Measurements from ENCODE around the gene WDR88. TPM values are rescaled to one million over a fixed set of nuclear protein-coding genes. Genes with fewer than 3 reads are reported as not detected.
A peak's percentile ranks its signal among the peaks of the same experiment; 100 is the strongest.
"Not testable (repeated sequence)": the region's sequence is repeated elsewhere in the genome, so short reads cannot be mapped to it uniquely, and the experiment has no call there.

WDR88 gene
- total RNA-seq, 1 experiment from 2014 or later, result not detected

DNA sequence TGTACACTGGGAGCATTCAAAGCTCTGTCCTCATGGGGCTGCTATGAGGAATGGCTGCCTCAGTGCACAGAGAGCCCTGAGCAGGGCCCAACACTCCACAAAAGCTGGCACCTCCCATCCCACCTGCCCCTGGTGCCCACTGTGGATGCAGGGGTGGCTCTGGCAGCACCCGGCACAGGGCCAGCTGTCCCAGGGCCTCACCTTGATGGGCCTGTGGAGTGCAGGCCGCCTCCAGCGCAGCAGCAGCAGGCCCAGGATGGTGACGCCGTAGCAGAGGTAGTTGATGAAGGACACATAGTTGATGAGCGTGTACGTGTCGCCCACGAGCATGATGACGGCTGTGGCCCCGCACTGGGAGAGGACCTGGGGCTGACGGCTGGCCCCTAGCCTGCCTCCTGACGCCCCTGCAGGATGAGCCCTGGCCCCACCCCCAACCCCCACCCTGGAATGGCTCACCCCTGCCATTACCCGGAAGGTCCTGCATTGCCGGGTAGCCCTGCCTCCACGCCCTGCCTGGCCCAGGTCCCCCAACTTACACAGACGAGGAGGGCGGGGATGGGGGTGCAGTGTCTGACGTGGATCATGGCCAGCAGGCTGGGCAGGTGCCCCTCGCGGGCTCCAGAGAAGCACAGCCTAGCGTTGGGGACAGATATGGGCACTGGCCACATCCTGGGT is 78.5 kb downstream of the WDR88 start:
- no peak for DNase-seq (ENCODE audit: low spot score)

DNA sequence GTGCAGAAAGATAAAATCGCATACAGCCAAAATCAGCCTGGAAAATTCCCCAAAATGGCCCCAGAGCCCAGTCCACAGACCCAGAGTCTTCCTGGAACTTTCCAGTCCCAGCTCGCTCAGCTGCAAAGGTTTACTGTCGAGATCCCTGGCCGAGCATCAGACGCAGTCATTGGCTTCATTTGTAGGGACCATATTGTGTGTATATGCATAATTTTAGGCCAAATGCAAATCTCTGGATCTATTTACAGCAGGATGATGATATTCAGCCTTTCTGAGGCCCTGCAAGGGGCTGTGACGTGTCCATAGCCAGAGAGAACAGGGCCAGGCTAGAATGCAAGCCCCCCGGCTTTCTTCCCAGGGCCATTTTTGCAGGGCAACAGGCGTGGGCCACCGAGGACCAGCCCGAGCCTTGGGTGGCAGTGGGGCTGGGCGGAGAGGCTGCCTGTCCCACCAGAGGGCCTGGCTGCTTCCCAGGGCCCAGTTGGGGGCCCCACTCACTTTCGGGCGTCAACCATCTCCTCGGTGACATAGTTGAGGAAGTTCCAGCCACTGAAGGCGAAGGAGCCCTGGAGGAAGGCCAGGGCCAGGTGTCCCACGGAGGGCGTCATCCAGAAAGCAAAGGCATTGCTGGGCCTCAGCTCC is 80.0 kb downstream of the WDR88 start:
- no peak for DNase-seq (ENCODE audit: low spot score)

DNA sequence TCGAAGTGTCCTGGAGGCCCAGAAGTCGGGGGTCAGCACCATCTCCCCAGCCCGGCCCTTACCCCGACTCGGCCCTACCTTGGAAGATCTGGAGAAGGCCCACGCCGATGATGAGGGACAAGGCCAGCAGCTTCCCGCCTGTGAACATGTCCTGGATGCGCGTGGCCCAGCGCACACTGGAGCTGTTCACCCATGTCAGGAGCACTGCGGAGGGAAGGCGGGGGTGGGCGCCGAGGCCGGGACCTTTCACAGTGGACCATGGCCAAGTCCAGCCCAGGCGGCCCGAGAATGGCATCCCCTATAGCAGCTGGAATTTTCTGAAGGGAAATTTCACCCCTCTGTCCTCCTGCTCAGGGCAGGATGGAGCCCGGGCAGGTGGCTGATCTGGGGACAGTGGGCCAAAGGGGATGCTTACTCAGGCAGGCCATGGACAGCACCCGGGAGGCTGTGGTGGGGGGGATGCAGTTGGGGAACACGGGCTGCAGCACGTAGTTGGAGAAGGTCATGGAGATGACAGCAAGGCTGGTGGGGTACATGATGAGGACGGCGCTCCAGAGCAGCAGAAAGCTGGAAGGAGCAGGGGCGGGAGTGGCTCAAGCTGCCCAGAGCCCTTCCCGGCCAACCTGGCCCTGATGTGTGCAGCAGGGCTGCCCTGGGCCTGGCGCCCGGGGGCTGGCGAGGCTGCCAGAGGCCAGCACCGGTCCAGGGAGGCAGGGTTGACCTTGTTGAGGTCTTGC is 80.7 kb downstream of the WDR88 start:
- DNase-seq (ENCODE audit: low spot score), result no peak

DNA sequence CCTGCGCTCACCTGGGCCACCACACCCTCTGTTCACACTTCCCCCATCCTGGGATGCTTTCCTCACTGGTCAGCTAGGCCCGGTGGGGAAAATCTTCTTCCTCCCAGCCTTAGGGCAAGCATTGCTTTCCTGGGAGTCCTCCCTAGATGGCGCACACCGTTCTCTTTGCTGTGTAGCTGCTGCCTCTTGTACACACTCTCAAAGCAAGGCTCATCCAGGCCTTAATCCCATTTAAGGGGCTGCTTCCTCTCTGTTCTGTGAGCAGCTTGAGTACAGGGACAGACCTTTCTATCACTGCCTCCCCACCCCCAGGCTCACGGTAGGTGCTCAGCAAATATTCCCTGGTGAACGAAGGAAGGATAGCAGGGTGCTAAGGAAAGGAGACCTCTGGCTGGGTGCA is 82.7 kb downstream of the WDR88 start:
- DNase-seq (ENCODE audit: low spot score), result peak; percentile 36

DNA sequence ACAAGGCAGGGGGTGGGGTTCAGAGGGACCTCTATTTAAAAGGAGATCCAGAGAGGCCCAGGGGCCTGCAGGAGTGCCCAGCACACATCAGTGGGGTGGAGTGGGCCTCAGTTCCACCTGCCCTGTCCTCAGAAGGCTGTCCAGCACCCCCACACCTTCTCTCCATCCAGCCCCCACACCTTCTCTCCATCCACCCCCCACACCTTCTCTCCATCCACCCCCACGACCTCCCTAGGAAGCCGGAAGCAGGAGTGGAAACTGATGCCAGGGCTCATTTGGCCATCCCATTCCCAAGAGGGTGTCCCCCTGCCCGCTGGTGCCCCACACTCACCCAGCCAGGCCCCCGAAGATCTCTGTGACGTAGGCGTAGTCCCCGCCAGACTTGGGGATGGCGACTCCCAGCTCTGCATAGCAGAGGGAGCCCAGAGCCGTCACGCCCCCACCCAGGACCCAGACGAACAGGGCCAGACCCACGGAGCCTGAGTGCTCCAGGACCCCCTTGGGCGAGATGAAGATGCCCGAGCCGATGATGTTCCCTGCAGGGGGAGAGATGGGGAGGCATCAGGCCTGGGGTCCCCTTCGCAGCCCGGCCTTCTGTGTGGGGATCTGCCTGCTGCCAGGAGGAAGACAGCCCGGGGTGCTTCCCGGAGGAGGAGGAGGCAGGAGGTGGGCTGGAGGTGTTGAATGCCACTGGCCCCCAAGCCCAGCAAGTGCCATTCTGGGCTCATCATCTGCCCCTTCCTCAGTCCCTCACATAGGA is 83.7 kb downstream of the WDR88 start:
- no peak for DNase-seq (ENCODE audit: low spot score)

DNA sequence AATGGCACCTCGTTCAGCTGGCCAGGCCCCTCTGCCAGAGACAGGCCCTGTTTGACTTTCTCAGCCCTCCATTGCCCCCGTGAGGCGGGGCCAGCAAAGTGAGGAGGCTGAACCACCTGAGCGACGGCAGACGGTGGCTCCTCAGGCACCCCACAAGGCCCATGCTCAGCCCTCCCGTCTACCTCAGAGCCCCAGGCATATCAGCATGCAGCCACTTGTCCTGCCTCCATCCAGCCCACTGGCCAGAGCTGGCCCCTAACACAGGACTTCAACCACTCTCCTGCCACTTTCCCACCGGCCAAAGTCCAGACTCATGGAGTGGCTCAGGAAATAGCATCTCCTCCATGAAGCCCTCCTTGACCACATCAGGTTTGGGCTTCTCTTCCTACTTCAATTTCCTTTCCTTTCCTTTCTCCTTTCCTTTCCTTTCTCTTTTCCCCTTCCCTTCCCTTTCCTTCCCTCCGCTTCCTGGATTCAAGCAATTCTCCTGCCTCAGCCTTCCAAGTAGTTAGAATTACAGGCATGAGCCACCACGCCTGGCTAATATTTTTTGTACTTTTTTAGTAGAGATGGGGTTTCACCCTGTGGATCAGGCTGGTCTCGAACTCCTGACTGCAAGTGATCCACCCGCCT is 84.4 kb downstream of the WDR88 start:
- DNase-seq (ENCODE audit: low spot score), result no peak

DNA sequence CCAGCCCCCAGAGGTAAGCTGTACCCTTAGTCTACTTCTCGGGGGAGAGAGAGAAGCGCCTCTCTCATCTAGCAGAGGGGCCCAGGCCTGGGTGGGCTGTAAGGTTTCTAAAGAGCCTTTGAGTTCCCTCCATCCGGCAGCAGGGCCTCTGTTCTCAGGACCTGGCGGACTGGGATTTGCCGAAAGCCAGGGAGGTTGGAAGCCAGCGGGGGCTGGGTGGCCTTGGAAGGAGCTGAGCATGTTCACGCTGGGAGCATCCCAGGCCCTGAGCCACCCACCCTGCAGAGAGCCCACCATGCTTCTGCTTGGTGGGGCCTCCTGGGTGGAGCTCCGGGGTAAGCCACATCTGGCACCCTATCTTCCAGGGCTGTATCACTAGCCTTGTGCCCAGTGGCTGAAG is 86.0 kb downstream of the WDR88 start:
- DNase-seq (ENCODE audit: low spot score), result no peak

DNA sequence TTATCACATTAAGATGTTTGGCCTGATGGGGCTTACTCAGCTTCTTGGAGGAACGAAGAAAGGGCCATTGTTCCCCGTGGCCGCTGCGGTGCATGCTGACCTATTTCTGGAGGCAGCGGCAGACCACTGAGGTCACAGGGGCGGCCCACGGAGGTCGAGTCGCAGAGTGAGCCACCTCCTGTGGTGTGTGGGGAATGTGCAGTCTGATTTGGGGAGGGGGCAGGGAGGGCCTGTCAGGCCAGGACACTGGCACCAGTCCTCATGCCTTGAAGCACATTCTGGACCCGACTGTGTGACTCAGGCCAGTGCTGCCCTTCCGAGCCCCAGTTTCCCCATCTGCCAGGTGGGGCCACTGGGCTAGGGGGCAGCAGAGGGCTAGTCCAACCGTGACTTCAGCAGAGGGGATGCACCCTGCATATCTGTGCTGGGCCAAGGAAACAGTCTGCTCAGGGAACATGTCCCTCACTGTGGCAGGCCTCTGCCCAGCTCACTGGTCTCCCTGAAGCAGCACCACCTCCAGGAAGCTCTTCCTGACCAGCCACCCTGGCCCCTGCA is 87.4 kb downstream of the WDR88 start:
- DNase-seq (ENCODE audit: low spot score), result no peak

DNA sequence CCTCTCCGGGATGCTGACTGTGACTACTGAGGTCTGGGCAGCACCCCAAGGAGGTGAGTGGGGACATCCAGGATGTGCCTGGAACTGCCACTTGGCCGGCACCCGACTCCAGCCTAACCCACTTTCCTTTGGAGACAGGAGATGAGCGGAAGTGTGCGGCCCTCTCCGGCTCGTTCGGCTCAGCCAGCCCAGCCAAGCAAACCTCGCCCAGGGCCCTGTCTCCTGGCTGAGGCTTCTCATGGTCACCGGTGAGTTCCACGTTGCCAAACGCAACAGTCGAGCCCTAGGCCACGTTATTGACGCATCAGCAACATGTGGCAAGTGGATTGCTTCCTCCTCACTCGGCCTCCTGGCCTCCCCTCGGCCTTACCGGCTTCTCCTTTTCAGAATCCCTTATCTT is 88.2 kb downstream of the WDR88 start:
- DNase-seq (ENCODE audit: low spot score), result no peak

DNA sequence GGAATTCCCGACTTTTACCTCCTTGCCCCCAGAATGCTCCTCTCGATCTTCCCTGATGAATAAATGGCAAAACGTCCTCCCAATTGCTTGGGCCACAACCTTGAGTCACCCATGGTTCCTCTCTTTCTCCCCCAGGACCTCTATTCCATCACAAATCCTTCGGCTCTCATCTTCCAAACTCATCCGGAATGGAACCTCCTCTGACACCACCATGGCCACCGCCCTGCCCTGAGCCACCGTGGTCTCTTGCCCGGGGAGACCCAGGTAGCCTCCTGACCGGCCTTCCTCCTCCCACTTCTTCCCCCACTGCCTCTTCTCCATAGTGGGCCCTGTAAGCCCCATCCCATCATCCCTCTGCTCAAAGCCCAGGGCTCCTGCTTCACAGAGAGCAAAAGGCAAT is 88.8 kb downstream of the WDR88 start:
- no peak for DNase-seq (ENCODE audit: low spot score)

DNA sequence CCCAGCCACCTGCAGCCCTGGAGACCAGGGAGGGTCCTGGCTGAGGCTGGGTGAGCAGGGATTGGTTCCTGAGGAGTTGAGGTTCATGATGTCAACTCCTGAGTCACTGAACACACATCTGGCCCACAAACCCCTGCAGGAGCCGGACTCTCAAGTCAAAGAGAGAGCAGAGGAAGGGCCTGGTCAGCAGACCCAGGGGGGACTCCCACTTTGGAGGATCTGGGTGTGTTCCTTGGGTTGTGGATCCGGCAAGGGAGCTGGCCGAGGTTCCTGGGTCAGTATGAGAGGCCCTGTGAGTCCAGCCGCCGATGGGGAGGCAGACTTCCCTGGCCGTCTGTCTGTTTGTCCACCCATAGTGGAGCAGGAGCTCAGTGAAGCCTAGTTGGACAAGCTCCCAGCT is 89.7 kb downstream of the WDR88 start:
- DNase-seq (ENCODE audit: low spot score), result no peak

DNA sequence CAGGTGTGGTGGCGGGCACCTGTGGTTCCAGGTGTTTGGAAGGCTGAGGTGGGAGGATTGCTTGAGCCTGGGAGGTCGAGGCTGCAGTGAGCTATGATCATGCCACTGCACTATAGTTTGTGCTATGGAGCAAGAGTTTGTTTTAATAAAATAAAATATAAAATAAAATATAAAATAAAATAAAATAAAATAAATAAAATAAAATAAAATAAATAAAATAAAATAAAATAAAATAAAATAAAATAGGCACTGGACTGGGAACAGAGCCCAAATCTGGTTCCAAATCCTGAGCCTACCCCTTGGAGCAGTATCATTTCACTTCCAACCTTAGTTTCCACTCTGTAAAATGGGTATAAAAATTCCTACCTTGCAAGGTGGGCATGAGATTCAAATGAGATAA is 90.3 kb downstream of the WDR88 start:
- DNase-seq (ENCODE audit: low spot score), result not testable (repeated sequence)

DNA sequence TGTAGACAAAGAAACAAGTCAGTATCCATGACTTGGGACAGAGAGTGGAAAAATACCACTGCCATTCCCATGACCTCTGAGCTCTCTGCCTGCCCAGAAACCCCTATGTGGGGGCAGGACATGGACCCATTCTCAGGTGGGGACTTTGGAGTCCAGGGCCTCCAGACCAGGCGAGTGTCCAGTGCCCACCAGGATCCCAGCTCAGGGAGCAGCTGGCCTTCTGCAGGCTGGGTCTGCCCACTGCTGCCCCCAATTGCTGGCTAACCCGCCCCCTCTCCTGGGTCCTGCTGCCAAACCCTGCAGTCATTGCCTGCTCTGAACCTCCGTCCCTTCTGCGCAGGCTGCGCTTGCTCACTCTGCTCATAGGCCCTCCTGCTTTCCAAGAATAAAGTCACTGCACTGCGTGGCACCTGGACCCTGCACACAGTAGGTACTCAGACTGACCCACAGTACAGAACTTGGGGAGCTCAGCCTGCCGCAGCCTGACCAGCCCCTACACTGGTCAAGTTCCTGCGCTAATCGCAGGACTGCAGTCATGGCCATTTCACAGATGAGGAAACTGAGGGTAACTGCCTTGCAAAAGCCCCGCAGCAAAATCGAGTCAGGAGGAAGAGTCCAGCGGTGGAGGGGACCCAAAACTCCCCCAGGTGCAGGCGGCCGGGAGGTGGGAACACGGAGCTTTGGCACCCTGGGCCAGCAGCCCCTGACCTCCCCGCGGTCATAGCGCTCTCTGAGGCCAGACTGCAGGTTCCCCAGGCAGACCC is 93.0 kb downstream of the WDR88 start:
- DNase-seq (ENCODE audit: low spot score), result no peak

Other genes with a start within 250 kb of the WDR88 start
- gene CEP89, start 160.2 kb upstream of the WDR88 start, total RNA-seq (2014; rRNA removed; shearing (Covaris generic)), result 26.2 and 30.3 TPM in 2 replicates
- gene FAAP24, start 159.9 kb upstream of the WDR88 start, total RNA-seq (2014; rRNA removed; shearing (Covaris generic)), result 5.7 and 5.8 TPM in 2 replicates
- 89.9 and 102 TPM in 2 replicates for gene RHPN2, start 67.2 kb upstream of the WDR88 start, total RNA-seq (2014; rRNA removed; shearing (Covaris generic))
- gene GPATCH1, start 50.9 kb upstream of the WDR88 start, total RNA-seq (2014; rRNA removed; shearing (Covaris generic)), result 10.8 and 13.6 TPM in 2 replicates
- gene LRP3, start 62.2 kb downstream of the WDR88 start, total RNA-seq (2014; rRNA removed; shearing (Covaris generic)), result not detected in 2 replicates
- gene SLC7A10, start 93.7 kb downstream of the WDR88 start, total RNA-seq (2014; rRNA removed; shearing (Covaris generic)), result not detected in 2 replicates
- gene CEBPA, start 170.4 kb downstream of the WDR88 start, total RNA-seq (2014; rRNA removed; shearing (Covaris generic)), result 16.9 and 21.3 TPM in 2 replicates
- 35.9 and 37.4 TPM in 2 replicates for gene CEBPG, start 241.6 kb downstream of the WDR88 start, total RNA-seq (2014; rRNA removed; shearing (Covaris generic))